HG03439 (cell line): ENCODE results near the gene MBNL3.

ENCODE experiments used
- ATAC-seq: cut with Tn5 transposase; IDR thresholded peaks from one replicate; pipeline ENCODE4 v1.9.1; 2021; ENCODE audit warnings: mild to moderate bottlenecking, moderate library complexity; ENCODE audit not compliant: unreplicated experiment

MBNL3 gene

GRCh38 chrX:132425744-132426318, 63.0 kb downstream of the MBNL3 start:
- no peak for ATAC-seq

- no peak for ATAC-seq
Observed at GRCh38 chrX:132423323-132423722, 65.5 kb downstream of the MBNL3 start.

GRCh38 chrX:132415012-132415411, 73.8 kb downstream of the MBNL3 start:
- no peak for ATAC-seq

- no peak for ATAC-seq
Observed at GRCh38 chrX:132414404-132414803, 74.4 kb downstream of the MBNL3 start.

GRCh38 chrX:132413459-132413858, 75.4 kb downstream of the MBNL3 start:
- no peak for ATAC-seq

- ATAC-seq = no peak
Observed at GRCh38 chrX:132412208-132412607, 76.6 kb downstream of the MBNL3 start.

GRCh38 chrX:132411310-132411977, 77.4 kb downstream of the MBNL3 start:
- ATAC-seq = no peak

GRCh38 chrX:132409780-132410556, 78.9 kb downstream of the MBNL3 start:
- ATAC-seq = no peak

GRCh38 chrX:132407691-132408090, 81.1 kb downstream of the MBNL3 start:
- ATAC-seq = no peak

- ATAC-seq = no peak
Observed at GRCh38 chrX:132406106-132406505, 82.7 kb downstream of the MBNL3 start.

- no peak for ATAC-seq
Observed at GRCh38 chrX:132404266-132404665, 84.6 kb downstream of the MBNL3 start.

- no peak for ATAC-seq
Observed at GRCh38 chrX:132401935-132402334, 86.9 kb downstream of the MBNL3 start.

GRCh38 chrX:132400706-132401105, 88.1 kb downstream of the MBNL3 start:
- ATAC-seq = no peak

GRCh38 chrX:132395645-132396044, 93.2 kb downstream of the MBNL3 start:
- ATAC-seq = no peak

- no peak for ATAC-seq
Observed at GRCh38 chrX:132395026-132395425, 93.8 kb downstream of the MBNL3 start.

GRCh38 chrX:132394591-132394990, 94.2 kb downstream of the MBNL3 start:
- ATAC-seq = no peak

GRCh38 chrX:132393992-132394391, 94.8 kb downstream of the MBNL3 start:
- ATAC-seq = no peak

GRCh38 chrX:132393485-132393884, 95.4 kb downstream of the MBNL3 start:
- no peak for ATAC-seq

GRCh38 chrX:132393085-132393484, 95.8 kb downstream of the MBNL3 start:
- ATAC-seq = no peak

- no peak for ATAC-seq
Observed at GRCh38 chrX:132390792-132391191, 98.0 kb downstream of the MBNL3 start.

- no peak for ATAC-seq
Observed at GRCh38 chrX:132389480-132389879, 99.4 kb downstream of the MBNL3 start.

- no peak for ATAC-seq
Observed at GRCh38 chrX:132388371-132388770, 100.5 kb downstream of the MBNL3 start.
